Duodenal mucosa (tissue), 2 donors: ENCODE results near the gene HCFC1.

Source experiments
- H3K27ac ChIP-seq: one replicate; pipeline ENCODE4 v1.7.0; 2013; ENCODE audit warnings: low read depth, low read length
- H3K27me3 ChIP-seq, 2 donors: one replicate each; pipeline ENCODE4 v1.7.0; 2013; ENCODE audit warnings: low read length in 2 of 2, control low read depth in 1 of 2; ENCODE audit not compliant: insufficient read depth in 2 of 2, control insufficient read depth in 1 of 2
- H3K36me3 ChIP-seq, 2 donors: one replicate each; pipeline ENCODE4 v1.7.0; 2013; ENCODE audit warnings: low read length in 2 of 2, control low read depth in 1 of 2; ENCODE audit not compliant: insufficient read depth in 2 of 2, control insufficient read depth in 1 of 2
- H3K4me1 ChIP-seq, 2 donors: one replicate each; pipeline ENCODE4 v1.7.0; 2013; ENCODE audit warnings: low read length in 2 of 2, control low read depth in 1 of 2; ENCODE audit not compliant: insufficient read depth in 2 of 2, control insufficient read depth in 1 of 2
- H3K4me3 ChIP-seq, 2 donors: one replicate each; pipeline ENCODE4 v1.7.0; 2013; ENCODE audit warnings: low read length in 2 of 2, low read depth in 1 of 2
- H3K9ac ChIP-seq, 2 donors: one replicate each; pipeline ENCODE4 v1.7.0; 2013; ENCODE audit warnings: low read length in 2 of 2, low read depth in 1 of 2
- H3K9me3 ChIP-seq, 2 donors: one replicate each; pipeline ENCODE4 v1.7.0; 2013; ENCODE audit warnings: low read length in 2 of 2, control low read depth in 1 of 2; ENCODE audit not compliant: control insufficient read depth in 1 of 2

Gene HCFC1

GRCh38 chrX:153905481-153906095 is 66.0 kb downstream of the HCFC1 start:
- no peaks in the 10 kb centered on the region for H3K9me3 ChIP-seq

GRCh38 chrX:153903991-153904957 is 67.3 kb downstream of the HCFC1 start, which contains the start of gene AVPR2:
TSS of gene AVPR2 (plus strand) at chrX:153904673. CDS start at chrX:153905146, 473 bp downstream.
- Histone ChIP-seq H3K9ac (no peak within 1 kb of the TSS), H3K4me3 (no peak within 1 kb of the TSS), H3K27ac (no peak within 1 kb of the TSS)

More at GRCh38 chrX:153905481-153906095, 66.0 kb downstream of the HCFC1 start:
- Histone ChIP-seq H3K9ac (no peak overlapping the region), H3K36me3 (no peaks in the 10 kb centered on the region), H3K27ac (no peak overlapping the region), H3K4me3 (no peak overlapping the region), H3K27me3 (no peaks in the 10 kb centered on the region), H3K4me1 (peaks cover 3 to 5% of the 10 kb centered on the region in 2 donors)

GRCh38 chrX:153903238-153903980 is 68.2 kb downstream of the HCFC1 start:
- H3K4me1 ChIP-seq: peaks cover 3 to 5% of the 10 kb centered on the region in 2 donors
- H3K27ac ChIP-seq: no peak overlapping the region
- no peaks in the 10 kb centered on the region for H3K36me3 ChIP-seq
- H3K9me3 ChIP-seq: no peaks in the 10 kb centered on the region
- no peak overlapping the region for H3K4me3 ChIP-seq
- no peak overlapping the region for H3K9ac ChIP-seq
- no peaks in the 10 kb centered on the region for H3K27me3 ChIP-seq

More at GRCh38 chrX:153903991-153904957, 67.3 kb downstream of the HCFC1 start, which contains the start of gene AVPR2:
- Histone ChIP-seq H3K36me3 (no peaks in the 10 kb centered on the region), H3K4me1 (peaks cover 3 to 5% of the 10 kb centered on the region in 2 donors), H3K9me3 (no peaks in the 10 kb centered on the region), H3K27me3 (no peaks in the 10 kb centered on the region)

GRCh38 chrX:153902385-153902784 is 69.2 kb downstream of the HCFC1 start:
- Histone ChIP-seq H3K27ac (no peak overlapping the region), H3K4me1 (peaks cover 3 to 5% of the 10 kb centered on the region in 2 donors), H3K27me3 (no peaks in the 10 kb centered on the region), H3K36me3 (no peaks in the 10 kb centered on the region), H3K9me3 (no peaks in the 10 kb centered on the region), H3K4me3 (no peak overlapping the region), H3K9ac (no peak overlapping the region)

- H3K4me3 ChIP-seq: no peak overlapping the region
- H3K27me3 ChIP-seq: no peaks in the 10 kb centered on the region
- H3K27ac ChIP-seq: no peak overlapping the region
- H3K36me3 ChIP-seq: no peaks in the 10 kb centered on the region
- H3K9ac ChIP-seq: no peak overlapping the region
- H3K4me1 ChIP-seq: peaks cover 3 to 5% of the 10 kb centered on the region in 2 donors
- H3K9me3 ChIP-seq: no peaks in the 10 kb centered on the region
Observed at GRCh38 chrX:153901753-153902140, 69.9 kb downstream of the HCFC1 start.

- H3K4me1 ChIP-seq: peaks cover 3 to 5% of the 10 kb centered on the region in 2 donors
Observed at GRCh38 chrX:153900831-153901752, 70.5 kb downstream of the HCFC1 start.

GRCh38 chrX:153897899-153898298 is 73.7 kb downstream of the HCFC1 start:
- Histone ChIP-seq H3K9ac (no peak overlapping the region), H3K36me3 (no peaks in the 10 kb centered on the region), H3K4me3 (no peak overlapping the region), H3K4me1 (no peaks in the 10 kb centered on the region), H3K9me3 (no peaks in the 10 kb centered on the region), H3K27ac (no peak overlapping the region), H3K27me3 (no peaks in the 10 kb centered on the region)

More at GRCh38 chrX:153900831-153901752, 70.5 kb downstream of the HCFC1 start:
- H3K27ac ChIP-seq: no peak overlapping the region
- no peaks in the 10 kb centered on the region for H3K36me3 ChIP-seq
- H3K27me3 ChIP-seq: no peaks in the 10 kb centered on the region
- no peak overlapping the region for H3K4me3 ChIP-seq
- H3K9me3 ChIP-seq: no peaks in the 10 kb centered on the region
- no peak overlapping the region for H3K9ac ChIP-seq
